Anterior cingulate cortex (tissue), 58 donors: ENCODE data around the gene ABCB8.
"Not testable (repeated sequence)": the region's sequence is repeated elsewhere in the genome, so short reads cannot be mapped to it uniquely, and the experiment has no call there.

Experiments used
- DNase-seq, 58 donors: peaks; one replicate each; lab custom pipeline; 2025; lab: John Stamatoyannopoulos, UW

ABCB8 gene

DNA sequence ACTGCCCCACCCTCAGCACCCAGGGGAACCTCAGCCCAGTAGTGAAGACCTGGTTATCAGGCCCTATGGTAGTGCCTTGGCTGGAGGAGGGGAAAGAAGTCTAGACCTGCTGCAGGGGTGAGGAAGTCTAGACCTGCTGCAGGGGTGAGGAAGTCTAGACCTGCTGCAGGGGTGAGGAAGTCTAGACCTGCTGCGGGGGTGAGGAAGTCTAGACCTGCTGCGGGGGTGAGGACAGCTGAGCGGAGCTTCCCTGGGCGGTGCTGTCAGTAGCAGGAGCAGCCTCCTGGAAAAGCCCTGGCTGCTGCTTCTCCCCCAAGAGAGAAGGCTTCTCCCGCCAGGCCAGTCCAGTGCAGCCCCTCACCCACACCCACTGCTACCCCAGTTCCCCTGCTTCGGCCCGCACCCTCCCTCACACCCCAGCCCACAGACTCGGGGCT, 31.2 kb upstream of the ABCB8 start:
- no peak for DNase-seq

DNA sequence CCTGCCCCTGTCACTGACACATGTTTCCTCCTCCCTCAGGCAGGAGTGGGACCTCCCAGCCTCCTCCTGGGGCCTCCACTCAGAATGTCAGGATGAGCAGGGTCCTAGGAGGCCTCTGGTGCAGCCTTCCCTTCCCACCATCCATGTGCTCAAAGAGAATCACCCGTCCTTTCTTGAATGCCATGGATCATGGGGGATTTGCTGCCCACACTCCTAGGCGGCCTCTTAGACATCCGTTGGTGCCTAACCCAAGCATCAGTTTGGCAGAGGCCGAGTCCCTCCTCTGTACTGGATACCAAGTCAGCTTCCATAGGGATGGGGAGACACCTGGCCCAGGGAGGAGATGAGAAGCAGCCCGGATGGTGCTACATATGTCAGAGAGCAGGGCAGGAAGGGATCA, 30.4 kb upstream of the ABCB8 start:
- no peak for DNase-seq

DNA sequence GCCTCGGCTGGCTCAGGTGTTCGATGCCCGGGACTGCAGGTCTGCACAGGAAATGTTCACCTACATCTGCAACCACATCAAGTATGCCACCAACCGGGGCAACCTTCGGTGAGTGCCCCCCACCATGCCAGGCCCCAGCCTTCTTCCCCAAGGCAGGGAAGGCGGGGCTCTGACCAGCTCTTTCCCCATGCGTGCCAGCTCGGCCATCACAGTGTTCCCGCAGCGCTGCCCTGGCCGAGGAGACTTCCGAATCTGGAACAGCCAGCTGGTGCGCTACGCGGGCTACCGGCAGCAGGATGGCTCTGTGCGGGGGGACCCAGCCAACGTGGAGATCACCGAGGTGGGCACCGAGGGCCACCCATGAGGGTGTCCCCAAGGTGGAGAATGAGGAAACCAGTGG, 29.9 kb upstream of the ABCB8 start:
- DNase-seq: no peak

DNA sequence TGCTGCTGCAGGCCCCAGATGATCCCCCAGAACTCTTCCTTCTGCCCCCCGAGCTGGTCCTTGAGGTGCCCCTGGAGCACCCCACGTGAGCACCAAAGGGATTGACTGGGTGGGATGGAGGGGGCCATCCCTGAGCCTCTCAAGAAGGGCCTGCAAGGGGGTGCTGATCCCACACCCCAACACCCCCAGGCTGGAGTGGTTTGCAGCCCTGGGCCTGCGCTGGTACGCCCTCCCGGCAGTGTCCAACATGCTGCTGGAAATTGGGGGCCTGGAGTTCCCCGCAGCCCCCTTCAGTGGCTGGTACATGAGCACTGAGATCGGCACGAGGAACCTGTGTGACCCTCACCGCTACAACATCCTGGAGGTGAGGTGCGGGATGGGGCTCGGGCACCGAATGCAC, 29.2 kb upstream of the ABCB8 start:
- no peak for DNase-seq

DNA sequence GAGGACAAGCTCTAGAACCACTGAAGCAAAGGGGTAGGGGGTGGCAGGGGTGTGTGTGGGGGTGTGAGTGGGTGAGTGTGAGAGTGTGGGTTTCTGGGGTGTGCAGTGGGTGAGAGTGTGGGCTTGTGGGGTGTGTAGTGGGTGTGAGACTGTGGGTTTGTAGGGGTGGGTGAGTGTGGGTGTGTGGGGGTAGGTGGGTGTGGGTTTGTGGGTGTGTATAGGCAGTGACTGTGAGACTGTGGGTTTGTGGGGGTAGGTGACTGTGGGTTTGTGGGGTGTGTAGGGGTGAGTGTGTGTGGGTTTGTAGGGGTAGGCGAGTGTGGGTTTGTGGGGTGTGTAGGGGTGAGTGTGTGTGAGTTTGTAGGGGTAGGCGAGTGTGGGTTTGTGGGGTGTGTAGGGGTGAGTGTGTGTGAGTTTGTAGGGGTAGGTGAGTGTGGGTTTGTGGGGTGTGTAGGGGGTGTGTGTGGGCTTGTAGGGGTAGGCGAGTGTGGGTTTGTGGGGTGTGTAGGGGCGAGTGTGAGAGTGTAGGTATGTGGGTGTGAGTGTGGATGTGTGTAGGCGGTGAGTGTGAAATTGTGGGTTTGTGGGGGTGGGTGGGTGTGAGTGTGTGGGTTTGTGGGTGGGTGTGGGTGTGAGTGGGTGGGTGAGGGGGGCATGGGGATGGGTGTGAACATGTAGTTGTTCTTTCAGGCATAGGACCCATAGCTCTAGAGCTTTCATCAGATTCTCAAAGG, 28.6 kb upstream of the ABCB8 start:
- DNase-seq: no peak

DNA sequence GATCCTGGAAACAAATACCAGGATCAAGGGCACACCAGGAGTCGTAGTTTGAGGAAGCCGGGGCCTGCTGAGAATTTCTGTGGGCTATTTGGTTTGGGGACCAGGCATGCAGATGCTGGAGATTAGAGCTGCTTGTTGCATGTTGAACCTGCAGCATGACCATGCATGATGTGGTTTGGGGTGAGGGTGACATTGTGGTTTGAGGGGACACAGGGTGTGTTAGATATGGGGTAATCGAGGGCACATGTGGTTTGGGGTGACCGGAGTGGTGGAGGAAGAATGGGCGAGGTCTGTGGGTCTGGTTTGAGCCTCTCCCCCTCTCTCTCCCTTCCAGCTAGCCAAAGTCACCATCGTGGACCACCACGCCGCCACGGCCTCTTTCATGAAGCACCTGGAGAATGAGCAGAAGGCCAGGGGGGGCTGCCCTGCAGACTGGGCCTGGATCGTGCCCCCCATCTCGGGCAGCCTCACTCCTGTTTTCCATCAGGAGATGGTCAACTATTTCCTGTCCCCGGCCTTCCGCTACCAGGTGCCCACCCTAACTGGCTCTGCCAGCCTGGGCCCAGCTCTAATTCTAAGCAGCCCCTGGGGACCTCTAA, 27.3 kb upstream of the ABCB8 start:
- DNase-seq: no peak

DNA sequence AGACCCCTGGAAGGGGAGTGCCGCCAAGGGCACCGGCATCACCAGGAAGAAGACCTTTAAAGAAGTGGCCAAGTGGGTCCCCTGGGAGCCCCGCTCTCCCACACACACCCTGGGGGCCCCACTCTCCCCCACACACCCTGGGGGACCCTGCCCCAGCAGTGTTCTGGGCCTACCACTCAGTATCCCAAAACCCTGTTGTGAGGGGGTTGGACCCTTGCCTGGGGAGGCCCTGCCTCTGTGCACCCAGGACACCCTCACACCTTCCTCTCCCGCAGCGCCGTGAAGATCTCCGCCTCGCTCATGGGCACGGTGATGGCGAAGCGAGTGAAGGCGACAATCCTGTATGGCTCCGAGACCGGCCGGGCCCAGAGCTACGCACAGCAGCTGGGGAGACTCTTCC, 26.7 kb upstream of the ABCB8 start:
- no peak for DNase-seq

DNA sequence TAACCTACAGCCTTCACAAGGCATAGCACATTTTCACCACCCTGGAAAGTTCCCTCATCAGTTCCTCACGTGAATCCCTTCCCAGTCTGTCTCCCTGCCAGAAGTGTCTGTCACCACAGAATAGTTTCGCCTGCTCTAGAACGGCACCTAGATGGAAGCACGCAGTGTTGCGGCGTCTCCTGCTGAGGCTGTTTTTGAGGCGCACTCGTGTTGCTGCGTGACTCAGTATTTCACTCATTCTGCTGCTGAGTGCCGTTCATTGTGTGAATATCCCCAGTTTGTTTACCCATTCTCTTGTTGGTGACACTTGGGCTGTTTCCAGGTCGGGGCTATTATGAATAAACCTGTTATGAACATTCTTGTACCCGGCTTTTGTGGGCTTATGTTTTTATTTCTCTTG, 24.7 kb upstream of the ABCB8 start:
- DNase-seq: no peak

DNA sequence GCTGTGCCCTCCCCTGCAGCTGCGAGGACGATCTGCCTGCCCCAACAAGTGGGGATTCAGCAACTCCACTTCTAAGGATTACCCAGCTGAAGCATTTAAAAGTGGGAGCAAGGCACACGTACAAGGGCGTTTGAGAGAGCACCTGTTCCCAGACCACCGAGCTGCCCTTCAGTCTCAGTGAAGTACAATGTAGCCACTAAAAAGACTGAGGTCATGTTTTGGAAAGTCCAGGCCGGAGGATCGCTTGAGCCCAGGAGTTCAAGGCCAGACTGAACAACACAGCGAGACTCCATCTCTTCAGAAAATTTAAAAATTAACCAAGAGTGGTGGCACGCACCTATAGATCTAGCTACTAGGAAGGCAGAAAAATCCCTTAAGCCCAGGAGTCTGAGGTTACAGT, 22.7 kb upstream of the ABCB8 start:
- no peak for DNase-seq

DNA sequence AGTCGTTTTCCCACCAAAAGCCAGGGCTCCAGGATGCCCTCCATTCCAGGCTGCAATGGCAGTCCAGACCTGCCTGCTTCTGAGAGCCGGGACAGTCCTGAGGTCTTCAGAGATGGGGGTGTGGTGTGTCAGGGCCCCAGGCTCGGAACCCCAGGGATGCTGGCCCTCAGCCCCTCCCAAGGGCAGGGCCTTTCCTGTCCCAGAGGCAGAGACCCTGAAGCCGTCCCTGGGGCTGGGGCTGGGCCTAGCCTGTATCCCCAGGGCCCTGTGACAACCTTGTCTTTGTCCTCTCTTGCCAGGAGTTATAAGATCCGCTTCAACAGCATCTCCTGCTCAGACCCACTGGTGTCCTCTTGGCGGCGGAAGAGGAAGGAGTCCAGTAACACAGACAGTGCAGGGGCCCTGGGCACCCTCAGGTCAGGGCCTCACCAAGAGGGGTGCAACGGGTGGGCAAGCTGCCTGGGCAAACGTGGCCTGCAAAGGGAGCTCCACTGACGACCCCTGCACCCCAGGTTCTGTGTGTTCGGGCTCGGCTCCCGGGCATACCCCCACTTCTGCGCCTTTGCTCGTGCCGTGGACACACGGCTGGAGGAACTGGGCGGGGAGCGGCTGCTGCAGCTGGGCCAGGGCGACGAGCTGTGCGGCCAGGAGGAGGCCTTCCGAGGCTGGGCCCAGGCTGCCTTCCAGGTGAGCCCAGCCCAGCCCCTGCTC, 21.5 kb upstream of the ABCB8 start:
- no peak for DNase-seq

DNA sequence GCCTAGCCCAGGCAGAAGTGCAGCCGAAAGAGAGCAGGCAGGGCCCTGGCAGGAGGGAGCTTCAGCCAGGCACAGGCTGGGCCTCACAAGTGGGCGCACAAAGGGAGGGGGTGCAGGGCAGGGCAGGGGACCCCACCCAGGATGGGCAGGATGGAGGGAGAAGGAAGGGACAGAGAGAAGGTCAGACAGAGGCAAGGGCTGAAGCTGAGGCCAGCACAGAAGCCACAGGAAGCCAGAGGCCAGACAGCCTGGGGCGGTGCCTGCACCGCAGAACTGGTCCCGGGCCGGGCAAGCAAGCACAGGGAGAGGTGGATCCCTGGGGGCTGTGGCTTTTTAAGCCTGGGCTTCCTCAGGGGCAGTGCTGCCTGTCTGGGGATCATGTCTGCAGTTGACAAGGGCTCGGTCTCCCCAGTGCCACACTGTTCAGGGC, 20.8 kb upstream of the ABCB8 start:
- no peak for DNase-seq

DNA sequence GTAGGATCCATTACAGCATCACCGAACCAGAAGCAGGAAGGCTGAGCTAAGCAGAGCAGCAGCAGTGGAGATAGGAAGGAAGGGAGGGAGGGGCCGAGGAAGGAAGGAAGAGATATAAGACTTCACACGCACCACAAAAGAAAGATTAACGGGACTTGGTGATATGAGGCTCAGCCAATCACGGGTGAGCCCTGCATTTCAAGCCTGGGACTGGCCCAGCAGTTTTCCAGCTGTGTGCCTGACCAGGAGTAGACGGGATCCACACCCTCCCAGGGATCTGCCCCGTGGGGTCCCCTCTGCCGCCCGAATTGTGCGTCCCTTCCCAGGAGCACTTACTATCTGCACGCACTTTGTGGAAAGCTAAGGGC, 20.1 kb upstream of the ABCB8 start:
- DNase-seq: no peak

DNA sequence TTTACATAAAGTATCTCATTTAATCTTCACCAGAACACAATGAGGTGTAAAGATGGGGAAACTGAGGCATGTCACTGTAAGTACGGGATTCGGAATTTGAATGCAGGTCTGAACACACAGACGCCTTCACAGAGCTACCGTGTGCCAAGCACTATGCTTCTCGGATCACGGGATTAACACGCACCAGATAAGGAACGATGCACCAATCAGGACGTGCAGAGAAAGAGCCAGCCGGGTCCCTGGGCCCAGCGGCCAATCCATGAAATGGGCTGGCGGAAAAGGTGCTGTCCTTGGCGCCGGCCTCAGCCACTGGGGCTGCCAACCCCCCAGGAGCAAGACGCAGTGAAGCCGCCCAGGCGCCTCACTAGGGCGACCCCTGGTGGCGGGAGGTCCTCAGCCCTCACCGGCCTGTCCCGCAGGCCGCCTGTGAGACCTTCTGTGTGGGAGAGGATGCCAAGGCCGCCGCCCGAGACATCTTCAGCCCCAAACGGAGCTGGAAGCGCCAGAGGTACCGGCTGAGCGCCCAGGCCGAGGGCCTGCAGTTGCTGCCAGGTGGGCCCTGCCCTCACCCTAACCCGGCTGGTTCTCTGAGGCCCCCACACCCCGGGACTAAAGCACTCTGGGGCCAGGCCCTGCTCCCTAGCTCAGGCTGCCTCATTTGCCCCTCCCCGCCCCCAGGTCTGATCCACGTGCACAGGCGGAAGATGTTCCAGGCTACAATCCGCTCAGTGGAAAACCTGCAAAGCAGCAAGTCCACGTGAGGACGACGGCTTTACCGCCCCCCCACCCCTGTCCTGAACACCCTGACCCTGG, 19.5 kb upstream of the ABCB8 start:
- peak in 13 of 58 donors; percentile 4 to 42 (median 28) for DNase-seq

DNA sequence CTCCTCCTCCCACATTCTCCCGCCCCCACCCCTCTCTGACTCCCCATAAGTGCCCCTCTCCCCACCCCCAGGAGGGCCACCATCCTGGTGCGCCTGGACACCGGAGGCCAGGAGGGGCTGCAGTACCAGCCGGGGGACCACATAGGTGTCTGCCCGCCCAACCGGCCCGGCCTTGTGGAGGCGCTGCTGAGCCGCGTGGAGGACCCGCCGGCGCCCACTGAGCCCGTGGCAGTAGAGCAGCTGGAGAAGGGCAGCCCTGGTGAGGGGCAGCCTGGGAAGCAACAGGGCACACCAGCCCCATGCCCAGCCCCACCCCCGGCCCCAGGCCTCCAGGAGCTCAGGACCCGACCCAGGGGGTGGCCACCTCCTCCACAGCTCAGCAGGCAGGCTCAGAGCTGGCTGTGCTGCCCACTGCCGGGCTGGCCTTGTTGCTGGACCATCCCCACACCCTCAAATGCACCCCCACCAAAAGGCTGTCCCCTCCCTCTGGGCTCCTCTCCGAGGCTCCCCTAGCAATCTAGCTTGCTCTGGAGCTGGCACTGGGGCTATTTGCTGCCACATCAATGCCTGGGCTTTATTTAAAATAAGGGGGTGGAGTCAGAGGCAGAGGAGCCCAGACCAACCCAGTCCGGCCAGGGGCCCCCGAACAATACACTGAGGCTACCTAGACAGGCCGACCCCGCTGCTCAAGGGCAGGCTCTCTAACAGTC, 18.8 kb upstream of the ABCB8 start:
- DNase-seq: no peak

DNA sequence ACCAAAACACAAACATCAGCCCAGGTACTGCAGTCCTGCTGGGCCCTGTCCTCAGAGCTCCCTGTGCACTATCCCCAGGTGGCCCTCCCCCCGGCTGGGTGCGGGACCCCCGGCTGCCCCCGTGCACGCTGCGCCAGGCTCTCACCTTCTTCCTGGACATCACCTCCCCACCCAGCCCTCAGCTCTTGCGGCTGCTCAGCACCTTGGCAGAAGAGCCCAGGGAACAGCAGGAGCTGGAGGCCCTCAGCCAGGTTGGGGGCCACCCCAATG, 18.3 kb upstream of the ABCB8 start:
- DNase-seq: no peak

DNA sequence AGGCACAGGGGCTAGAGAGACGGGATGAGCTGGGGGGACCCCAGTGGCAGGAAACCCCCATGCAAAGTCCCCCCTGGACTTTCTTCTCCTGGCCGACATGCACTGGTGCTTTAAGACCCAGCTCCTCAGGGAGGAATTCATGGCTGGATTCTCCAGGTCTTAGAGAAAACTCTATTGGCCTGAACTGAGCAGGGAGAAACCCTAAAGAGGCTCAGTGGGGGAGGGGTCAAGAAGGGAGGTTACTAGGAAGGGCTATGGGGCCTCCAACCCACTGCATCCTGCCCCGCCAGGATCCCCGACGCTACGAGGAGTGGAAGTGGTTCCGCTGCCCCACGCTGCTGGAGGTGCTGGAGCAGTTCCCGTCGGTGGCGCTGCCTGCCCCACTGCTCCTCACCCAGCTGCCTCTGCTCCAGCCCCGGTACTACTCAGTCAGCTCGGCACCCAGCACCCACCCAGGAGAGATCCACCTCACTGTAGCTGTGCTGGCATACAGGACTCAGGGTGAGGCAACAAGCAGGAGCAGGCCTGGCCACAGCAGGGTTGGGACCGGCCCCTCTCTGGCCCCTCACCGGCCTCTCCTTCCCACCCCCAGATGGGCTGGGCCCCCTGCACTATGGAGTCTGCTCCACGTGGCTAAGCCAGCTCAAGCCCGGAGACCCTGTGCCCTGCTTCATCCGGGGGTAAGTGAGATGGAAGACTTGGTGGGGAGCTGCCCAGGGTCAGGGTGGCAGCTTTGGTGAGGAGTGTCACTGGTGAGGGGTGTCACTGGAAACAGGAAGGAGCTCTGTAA, 17.7 kb upstream of the ABCB8 start:
- no peak for DNase-seq

DNA sequence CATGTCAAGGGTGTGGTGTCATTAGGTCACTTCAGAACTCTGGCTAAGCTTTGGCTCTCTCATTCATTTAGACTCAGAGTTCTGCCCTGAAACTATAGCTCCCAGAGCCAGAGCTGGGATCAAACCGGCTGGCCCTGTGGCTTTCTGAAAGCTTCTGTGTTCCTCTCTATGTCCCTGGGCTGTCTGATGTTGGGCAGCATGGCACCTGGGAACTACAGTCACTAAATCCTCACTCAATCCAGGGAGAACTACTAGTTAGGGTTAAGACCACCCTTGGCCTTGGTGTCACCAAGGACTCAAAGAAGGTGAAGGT, 17.2 kb upstream of the ABCB8 start:
- DNase-seq: no peak

DNA sequence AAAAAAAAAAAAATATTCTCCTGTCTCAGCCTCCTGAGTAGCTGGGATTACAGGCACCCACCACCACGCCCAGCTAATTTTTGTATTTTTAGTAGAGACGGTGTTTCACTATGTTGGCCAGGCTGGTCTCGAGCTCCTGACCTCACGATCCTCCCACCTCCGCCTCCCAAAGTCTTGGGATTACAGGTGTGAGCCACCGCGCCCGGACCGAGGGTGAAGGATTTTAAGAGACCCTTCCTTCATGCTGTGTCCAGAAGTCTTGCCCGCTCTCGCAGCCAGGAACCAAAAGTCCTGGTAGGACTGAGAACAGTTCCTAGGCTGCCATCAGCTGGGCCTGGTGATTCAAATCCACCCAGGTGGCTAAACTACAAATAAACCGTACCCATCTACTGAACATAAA, 16.6 kb upstream of the ABCB8 start:
- not testable (repeated sequence) for DNase-seq

DNA sequence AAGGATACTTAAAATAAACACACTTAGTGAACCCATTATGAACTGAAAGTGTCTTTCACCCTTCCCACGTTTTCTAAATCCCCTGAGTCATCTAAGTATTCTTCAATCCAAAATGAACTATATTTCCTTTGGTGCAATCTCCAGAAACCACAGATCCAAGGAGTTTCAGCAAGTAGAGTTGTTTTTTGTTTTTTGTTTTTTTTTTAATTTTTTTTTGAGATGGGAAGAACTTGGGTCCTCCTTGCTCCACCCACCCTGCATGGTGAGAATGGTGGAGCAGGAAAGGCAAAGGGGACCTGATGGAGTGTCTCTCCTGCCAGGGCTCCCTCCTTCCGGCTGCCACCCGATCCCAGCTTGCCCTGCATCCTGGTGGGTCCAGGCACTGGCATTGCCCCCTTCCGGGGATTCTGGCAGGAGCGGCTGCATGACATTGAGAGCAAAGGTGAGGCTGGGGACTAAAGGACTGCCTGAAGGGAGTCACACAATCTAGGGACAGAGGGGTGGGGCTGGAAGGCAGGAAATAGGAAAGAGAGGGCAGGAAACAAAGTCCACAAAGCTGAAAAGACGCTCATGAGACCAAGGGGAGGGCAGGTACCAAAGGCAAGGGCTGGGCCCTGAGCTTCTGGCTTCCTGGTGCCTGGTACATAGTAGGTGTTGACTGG, 16.1 kb upstream of the ABCB8 start:
- no peak for DNase-seq
